COLO829 (cell line): ENCODE measurements around the gene UVRAG.

Experiments used
- DNase-seq: peaks from one replicate; pipeline ENCODE4 v3.0.0; 2012; ENCODE audit warnings: low spot score

UVRAG gene

GRCh38 chr11:76170468-76170867, 355.5 kb downstream of the UVRAG start:
- DNase-seq, result no peak

- DNase-seq, result no peak
Measured at GRCh38 chr11:76172583-76172982, 357.6 kb downstream of the UVRAG start.

- no peak for DNase-seq
Measured at GRCh38 chr11:76173663-76174062, 358.7 kb downstream of the UVRAG start.

- DNase-seq, result no peak
Measured at GRCh38 chr11:76174330-76174729, 359.3 kb downstream of the UVRAG start.

- no peak for DNase-seq
Measured at GRCh38 chr11:76175783-76176182, 360.8 kb downstream of the UVRAG start.

- DNase-seq, result no peak
Measured at GRCh38 chr11:76176463-76176862, 361.5 kb downstream of the UVRAG start.

GRCh38 chr11:76177250-76177686, 362.3 kb downstream of the UVRAG start:
- no peak for DNase-seq

GRCh38 chr11:76179147-76179546, 364.1 kb downstream of the UVRAG start:
- DNase-seq, result no peak

- DNase-seq, result no peak
Measured at GRCh38 chr11:76181371-76181770, 366.4 kb downstream of the UVRAG start.

GRCh38 chr11:76184551-76184993, 369.6 kb downstream of the UVRAG start:
- DNase-seq, result no peak

- DNase-seq, result no peak
Measured at GRCh38 chr11:76185511-76185910, 370.5 kb downstream of the UVRAG start.

- DNase-seq, result no peak
Measured at GRCh38 chr11:76185931-76186401, 371.0 kb downstream of the UVRAG start.

GRCh38 chr11:76186776-76187279, 371.8 kb downstream of the UVRAG start:
- DNase-seq, result no peak

- DNase-seq, result no peak
Measured at GRCh38 chr11:76188873-76189272, 373.9 kb downstream of the UVRAG start.

GRCh38 chr11:76189682-76190081, 374.7 kb downstream of the UVRAG start:
- DNase-seq, result no peak

GRCh38 chr11:76190376-76190775, 375.4 kb downstream of the UVRAG start:
- DNase-seq, result no peak
